Activated CD8-positive, alpha-beta memory T cell treated with anti-CD3 and anti-CD28 coated beads, Interleukin-2, amount 10 ng/mL, durations not matched to agents 7 days and 5 days (primary cell): ENCODE measurements around the gene ALPL. TPM values are rescaled to one million over a fixed set of nuclear protein-coding genes. Genes with fewer than 3 reads are reported as not detected.

Experiments used
- ATAC-seq: fragments of 150-1000 bp; cut with Tn5 transposase; one replicate; pipeline ENCODE4 v1.10.0; 2021; ENCODE audit warnings: moderate library complexity
- CTCF ChIA-PET: fragments of 350-600 bp; sonication (Branson Sonifier 250); formaldehyde crosslinking; loops from one replicate; lab custom pipeline; 2021; ENCODE audit warnings: antibody characterized with exemption; lab: Charles Lee
- DNase-seq: peaks from one replicate; pipeline ENCODE4 v3.0.0-alpha.2; 2020
- H3K27ac Mint-ChIP-seq: one replicate; pipeline ENCODE4 v1.8.0; 2021; ENCODE audit warnings: mild to moderate bottlenecking, mixed read lengths
- H3K27me3 Mint-ChIP-seq: one replicate; pipeline ENCODE4 v1.8.0; 2021; ENCODE audit warnings: mixed read lengths
- H3K36me3 Mint-ChIP-seq: one replicate; pipeline ENCODE4 v1.8.0; 2021; ENCODE audit warnings: mild to moderate bottlenecking, mixed read lengths
- H3K4me1 Mint-ChIP-seq: one replicate; pipeline ENCODE4 v1.8.0; 2021; ENCODE audit warnings: mixed read lengths
- H3K4me3 Mint-ChIP-seq: one replicate; pipeline ENCODE4 v1.8.0; 2021; ENCODE audit warnings: mild to moderate bottlenecking, moderate library complexity, mixed read lengths
- H3K9me3 Mint-ChIP-seq: one replicate; pipeline ENCODE4 v1.8.0; 2022; ENCODE audit warnings: low read depth, mixed read lengths
- total RNA-seq, 2 experiments: library from RNA; stranded (reverse); gene quantifications; one replicate each; pipeline ENCODE4 v1.2.3, GENCODE V29; 2021

The ALPL gene
- total RNA-seq, 2 experiments from 2014 or later = not detected

DNA sequence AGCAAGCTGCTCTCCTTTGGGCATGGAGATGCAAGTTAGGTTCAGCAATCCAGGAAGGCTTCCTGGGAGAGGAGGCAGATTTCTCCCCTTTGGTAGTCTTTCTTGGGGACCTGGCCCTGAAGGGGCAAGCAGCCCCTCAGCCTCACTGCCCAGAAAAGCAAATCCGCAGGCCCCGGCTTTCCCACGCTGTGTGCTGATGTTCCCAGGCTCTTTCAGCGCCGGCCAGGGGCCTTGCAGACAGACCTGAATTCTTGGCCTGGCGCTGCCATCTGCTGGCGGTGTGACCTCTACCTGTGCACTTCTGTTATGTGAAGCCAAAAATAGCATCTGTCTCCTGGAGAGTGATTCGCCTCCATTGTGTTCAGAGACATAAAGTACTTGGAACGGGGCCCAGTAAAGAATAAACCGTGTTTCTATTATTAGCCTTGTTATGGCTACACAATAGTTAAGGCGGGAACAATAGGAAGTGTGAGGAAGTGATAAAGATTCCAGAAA lies 64.8 kb downstream of the ALPL start:
- Mint-ChIP-seq H3K4me3 (no peak overlapping the region), H3K9me3 (no peaks in the 10 kb centered on the region), H3K4me1 (no peaks in the 10 kb centered on the region), H3K27ac (no peak overlapping the region), H3K27me3 (peaks cover 10% of the 10 kb centered on the region), H3K36me3 (no peaks in the 10 kb centered on the region)
- DNase-seq = peak; percentile 48
- no peak for ATAC-seq
- CTCF ChIA-PET = no interaction called here

DNA sequence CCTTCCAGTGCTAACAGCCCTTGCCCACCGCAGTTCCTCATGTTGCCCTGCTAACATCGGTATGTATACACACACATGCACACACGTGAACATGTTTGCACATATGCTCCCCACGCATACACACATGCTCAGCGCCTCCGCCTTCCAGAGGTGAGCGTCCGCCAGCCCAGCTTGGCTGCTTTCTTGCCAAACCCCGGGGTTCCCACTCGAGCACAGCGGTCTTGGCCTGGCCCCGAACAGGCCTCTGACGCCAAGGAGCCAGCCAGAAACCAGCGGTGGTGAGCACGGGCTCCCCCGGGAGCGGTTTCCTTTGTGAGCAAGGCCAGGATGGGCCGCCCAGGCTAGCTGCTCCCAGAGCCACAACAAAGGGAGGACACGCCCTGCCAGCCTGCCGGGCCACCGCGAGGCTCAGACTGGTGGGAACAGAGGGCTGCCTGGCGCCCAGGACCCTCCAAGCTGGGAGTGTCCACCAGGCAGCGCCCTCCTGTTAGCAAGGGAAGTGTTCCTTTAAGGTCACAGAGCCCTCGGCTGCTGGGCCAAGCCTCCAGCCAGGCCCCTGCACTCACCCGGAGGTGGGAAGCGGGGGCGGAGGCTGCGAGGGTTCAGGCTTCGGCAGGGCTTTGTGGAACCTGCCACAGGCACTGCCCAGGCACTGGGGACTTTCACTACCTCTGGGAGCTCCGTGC lies 65.4 kb downstream of the ALPL start:
- Mint-ChIP-seq H3K4me1 (no peaks in the 10 kb centered on the region), H3K36me3 (no peaks in the 10 kb centered on the region), H3K27ac (no peak overlapping the region), H3K4me3 (no peak overlapping the region), H3K27me3 (peaks cover 10% of the 10 kb centered on the region), H3K9me3 (no peaks in the 10 kb centered on the region)
- DNase-seq (no peak), ATAC-seq (no peak)
- CTCF ChIA-PET = no interaction called here

DNA sequence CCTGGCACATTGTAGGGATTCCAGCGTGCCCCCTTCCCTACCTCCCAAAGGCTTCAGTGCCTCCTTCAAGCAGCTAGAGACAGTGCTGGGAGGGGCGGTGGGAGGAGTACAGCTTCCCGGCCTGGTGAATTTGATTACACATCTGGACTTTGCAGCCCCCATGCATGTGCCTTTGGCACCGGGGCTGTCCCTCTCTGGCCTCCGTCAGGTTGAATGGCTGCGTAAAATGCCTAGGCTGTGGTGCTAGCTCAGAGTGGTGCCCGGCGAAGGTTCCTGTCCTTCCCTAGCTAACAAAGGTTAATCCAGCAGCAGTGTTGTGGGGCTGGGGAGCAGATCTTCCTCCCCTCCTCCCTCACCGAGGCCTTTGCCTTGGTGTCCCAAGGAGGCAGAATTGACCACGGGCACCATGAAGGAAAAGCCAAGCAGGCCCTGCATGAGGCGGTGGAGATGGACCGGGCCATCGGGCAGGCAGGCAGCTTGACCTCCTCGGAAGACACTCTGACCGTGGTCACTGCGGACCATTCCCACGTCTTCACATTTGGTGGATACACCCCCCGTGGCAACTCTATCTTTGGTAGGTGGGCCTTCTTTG lies 66.2 kb downstream of the ALPL start:
- Mint-ChIP-seq H3K4me1 (no peaks in the 10 kb centered on the region), H3K9me3 (no peaks in the 10 kb centered on the region), H3K4me3 (no peak overlapping the region), H3K27me3 (peaks cover 10% of the 10 kb centered on the region), H3K36me3 (no peaks in the 10 kb centered on the region), H3K27ac (no peak overlapping the region)
- ATAC-seq (no peak), DNase-seq (no peak)
- CTCF ChIA-PET = no interaction called here

DNA sequence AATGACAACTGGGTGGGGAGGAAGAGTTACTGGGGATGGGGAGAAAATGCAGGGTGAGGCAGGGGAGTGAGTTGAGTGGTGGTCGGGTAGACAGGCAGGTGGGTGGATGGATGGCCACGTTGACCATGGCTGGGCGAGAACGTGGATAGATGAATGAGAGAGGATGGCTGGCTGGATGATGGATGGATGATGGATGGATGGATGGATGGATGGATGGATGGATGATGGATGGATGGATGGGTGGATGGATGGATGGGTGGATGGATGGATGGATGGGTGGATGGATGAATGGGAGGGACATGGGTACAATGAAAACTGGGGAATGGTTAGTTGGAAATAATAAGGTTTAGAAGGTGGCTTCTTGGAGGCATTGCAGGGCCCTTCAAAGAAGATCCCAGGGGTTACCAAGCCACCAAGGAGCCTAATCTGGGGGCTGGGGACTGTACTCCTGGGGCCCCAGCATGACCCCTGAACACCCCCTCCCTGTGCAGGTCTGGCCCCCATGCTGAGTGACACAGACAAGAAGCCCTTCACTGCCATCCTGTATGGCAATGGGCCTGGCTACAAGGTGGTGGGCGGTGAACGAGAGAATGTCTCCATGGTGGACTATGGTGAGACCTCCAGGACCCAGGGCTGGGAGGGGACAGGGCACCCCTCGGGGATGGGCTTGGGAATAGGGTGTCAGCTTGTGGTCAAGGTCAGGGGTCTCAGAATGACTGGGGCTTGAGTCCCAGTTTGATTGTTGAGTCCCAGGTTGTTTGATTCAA lies 67.0 kb downstream of the ALPL start:
- no peaks in the 10 kb centered on the region for H3K9me3 Mint-ChIP-seq
- peaks cover 10% of the 10 kb centered on the region for H3K27me3 Mint-ChIP-seq
- no peaks in the 10 kb centered on the region for H3K36me3 Mint-ChIP-seq
- DNase-seq = no peak
- H3K4me3 Mint-ChIP-seq = no peak overlapping the region
- ATAC-seq = no peak
- no peak overlapping the region for H3K27ac Mint-ChIP-seq
- H3K4me1 Mint-ChIP-seq = no peaks in the 10 kb centered on the region
- CTCF ChIA-PET = no interaction called here

DNA sequence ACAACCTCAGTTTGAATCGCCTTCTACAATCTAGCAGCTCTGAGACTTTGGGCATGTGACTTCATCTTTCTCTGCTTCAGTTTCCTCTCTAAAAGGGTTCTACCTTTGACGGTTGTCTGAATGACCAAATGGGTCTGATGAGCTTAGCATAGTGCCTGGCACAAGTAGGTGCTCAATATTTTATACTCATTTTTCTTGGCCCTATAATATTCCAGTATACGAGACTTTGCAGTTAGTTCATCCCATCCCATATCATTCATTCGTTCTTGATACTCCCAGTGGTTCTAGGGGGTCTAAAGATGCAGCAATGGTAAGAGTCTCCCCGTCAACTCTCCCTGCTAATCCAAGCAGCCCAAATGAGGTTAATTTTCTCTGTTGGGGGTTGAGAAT lies 67.6 kb downstream of the ALPL start:
- DNase-seq (no peak), ATAC-seq (no peak)
- Mint-ChIP-seq H3K36me3 (no peaks in the 10 kb centered on the region), H3K4me1 (no peaks in the 10 kb centered on the region), H3K27me3 (peaks cover 10% of the 10 kb centered on the region), H3K4me3 (no peak overlapping the region), H3K9me3 (no peaks in the 10 kb centered on the region), H3K27ac (no peak overlapping the region)
- CTCF ChIA-PET = no interaction called here

DNA sequence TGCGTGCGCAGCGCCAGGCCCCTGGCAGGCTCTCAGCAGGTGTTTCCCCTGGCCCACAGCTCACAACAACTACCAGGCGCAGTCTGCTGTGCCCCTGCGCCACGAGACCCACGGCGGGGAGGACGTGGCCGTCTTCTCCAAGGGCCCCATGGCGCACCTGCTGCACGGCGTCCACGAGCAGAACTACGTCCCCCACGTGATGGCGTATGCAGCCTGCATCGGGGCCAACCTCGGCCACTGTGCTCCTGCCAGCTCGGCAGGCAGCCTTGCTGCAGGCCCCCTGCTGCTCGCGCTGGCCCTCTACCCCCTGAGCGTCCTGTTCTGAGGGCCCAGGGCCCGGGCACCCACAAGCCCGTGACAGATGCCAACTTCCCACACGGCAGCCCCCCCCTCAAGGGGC lies 68.1 kb downstream of the ALPL start:
- no peaks in the 10 kb centered on the region for H3K36me3 Mint-ChIP-seq
- H3K4me1 Mint-ChIP-seq = no peaks in the 10 kb centered on the region
- H3K27ac Mint-ChIP-seq = no peak overlapping the region
- no peak for DNase-seq
- peaks cover 10% of the 10 kb centered on the region for H3K27me3 Mint-ChIP-seq
- ATAC-seq = no peak
- no peaks in the 10 kb centered on the region for H3K9me3 Mint-ChIP-seq
- H3K4me3 Mint-ChIP-seq = no peak overlapping the region
- CTCF ChIA-PET = no interaction called here

DNA sequence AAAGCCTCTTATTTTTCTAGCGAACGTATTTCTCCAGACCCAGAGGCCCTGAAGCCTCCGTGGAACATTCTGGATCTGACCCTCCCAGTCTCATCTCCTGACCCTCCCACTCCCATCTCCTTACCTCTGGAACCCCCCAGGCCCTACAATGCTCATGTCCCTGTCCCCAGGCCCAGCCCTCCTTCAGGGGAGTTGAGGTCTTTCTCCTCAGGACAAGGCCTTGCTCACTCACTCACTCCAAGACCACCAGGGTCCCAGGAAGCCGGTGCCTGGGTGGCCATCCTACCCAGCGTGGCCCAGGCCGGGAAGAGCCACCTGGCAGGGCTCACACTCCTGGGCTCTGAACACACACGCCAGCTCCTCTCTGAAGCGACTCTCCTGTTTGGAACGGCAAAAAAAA lies 68.7 kb downstream of the ALPL start:
- DNase-seq (no peak), ATAC-seq (no peak)
- no peaks in the 10 kb centered on the region for H3K36me3 Mint-ChIP-seq
- CTCF ChIA-PET = no interaction called here
- H3K9me3 Mint-ChIP-seq = no peaks in the 10 kb centered on the region
- H3K27ac Mint-ChIP-seq = no peak overlapping the region
- no peaks in the 10 kb centered on the region for H3K4me1 Mint-ChIP-seq
- H3K4me3 Mint-ChIP-seq = no peak overlapping the region
- peaks cover 12% of the 10 kb centered on the region for H3K27me3 Mint-ChIP-seq

DNA sequence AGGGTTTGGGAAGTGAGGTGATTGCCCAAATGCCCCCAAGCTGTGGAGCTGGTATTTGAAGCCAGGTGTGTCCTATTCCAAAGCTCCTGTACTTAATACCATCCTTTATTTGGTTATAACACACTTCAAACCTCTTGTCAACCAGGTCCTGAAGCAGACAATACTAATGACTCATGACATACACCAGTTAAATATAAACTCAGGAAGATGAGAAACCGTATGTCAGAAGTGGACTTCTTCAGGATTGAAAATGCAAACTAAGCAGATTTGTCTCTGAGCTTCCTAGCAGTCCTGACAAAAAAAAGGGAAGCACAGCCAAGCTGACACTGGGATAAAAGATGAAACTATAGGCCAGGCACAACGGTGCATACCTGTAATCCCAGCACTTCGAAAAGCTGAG lies 70.6 kb downstream of the ALPL start:
- no peak for DNase-seq
- Mint-ChIP-seq H3K9me3 (no peaks in the 10 kb centered on the region), H3K27me3 (peaks cover 2% of the 10 kb centered on the region), H3K4me1 (no peaks in the 10 kb centered on the region), H3K27ac (no peak overlapping the region), H3K36me3 (no peaks in the 10 kb centered on the region), H3K4me3 (no peak overlapping the region)
- CTCF ChIA-PET = no interaction called here
- no peak for ATAC-seq

DNA sequence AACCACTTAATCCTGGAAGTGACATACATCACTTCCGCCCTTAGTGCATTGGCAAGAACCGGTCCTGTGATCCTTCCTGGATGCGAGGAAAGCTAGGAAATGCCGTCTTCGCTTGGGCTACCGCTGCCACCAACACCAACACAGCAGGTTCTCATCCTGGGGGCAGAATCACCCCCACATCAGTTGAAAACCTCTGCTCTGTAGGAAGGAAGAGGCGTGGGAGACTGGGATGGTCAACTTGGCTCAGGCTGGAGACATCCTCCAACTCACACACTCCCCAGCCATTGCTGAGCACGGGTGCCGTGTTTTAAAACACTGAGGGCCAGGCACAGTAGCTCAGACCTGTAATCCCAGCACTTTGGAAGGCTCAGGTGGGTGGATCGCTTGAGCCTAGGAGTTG lies 74.9 kb downstream of the ALPL start:
- H3K27ac Mint-ChIP-seq = no peak overlapping the region
- H3K36me3 Mint-ChIP-seq = no peaks in the 10 kb centered on the region
- peaks cover 8% of the 10 kb centered on the region for H3K27me3 Mint-ChIP-seq
- DNase-seq (no peak), ATAC-seq (no peak)
- H3K4me1 Mint-ChIP-seq = no peaks in the 10 kb centered on the region
- no peaks in the 10 kb centered on the region for H3K9me3 Mint-ChIP-seq
- H3K4me3 Mint-ChIP-seq = no peak overlapping the region
- CTCF ChIA-PET = no interaction called here

DNA sequence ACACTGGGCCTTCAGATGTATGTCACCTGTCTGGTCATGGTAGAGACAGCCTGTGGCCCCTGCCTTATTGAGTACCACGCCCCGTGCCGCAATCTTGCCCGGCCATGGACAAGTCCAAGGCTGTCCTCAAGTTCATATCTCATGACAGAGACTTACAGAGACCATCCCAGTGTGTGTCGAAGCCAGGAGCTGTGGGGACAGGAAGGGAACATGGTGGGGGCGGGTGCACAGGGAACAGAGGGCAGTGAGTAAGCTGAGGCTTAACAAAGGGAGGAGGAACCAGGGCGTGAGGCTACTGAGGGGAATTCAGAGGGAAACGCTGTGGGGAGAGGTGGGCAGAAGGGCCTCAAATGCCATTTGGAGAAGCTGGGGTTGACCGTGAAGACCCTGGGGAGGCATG lies 75.8 kb downstream of the ALPL start:
- no peaks in the 10 kb centered on the region for H3K9me3 Mint-ChIP-seq
- H3K4me3 Mint-ChIP-seq = no peak overlapping the region
- ATAC-seq = no peak
- no peaks in the 10 kb centered on the region for H3K36me3 Mint-ChIP-seq
- no peak for DNase-seq
- no peaks in the 10 kb centered on the region for H3K4me1 Mint-ChIP-seq
- no peak overlapping the region for H3K27ac Mint-ChIP-seq
- peaks cover 8% of the 10 kb centered on the region for H3K27me3 Mint-ChIP-seq
- CTCF ChIA-PET = no interaction called here

DNA sequence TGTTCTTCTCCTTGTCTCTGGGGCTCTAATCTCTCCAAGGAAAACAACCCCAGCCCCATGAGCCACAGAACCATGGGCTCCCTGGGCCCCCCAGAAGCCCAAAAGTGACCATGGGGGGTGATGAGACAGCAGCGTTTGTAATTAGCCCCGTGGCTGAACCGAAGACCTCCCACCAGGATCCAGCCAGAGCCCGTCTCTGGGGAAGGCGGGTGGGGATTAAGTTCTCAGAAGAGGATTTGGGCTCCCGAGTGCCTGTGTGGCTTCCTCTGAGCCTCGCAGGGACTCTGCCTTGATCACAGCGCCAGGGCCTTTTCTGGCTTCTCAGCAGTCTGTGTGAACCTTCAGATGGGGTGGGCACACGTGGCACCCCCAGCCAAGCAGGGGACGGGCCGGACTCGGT lies 77.0 kb downstream of the ALPL start:
- ATAC-seq = no peak
- H3K36me3 Mint-ChIP-seq = no peaks in the 10 kb centered on the region

DNA sequence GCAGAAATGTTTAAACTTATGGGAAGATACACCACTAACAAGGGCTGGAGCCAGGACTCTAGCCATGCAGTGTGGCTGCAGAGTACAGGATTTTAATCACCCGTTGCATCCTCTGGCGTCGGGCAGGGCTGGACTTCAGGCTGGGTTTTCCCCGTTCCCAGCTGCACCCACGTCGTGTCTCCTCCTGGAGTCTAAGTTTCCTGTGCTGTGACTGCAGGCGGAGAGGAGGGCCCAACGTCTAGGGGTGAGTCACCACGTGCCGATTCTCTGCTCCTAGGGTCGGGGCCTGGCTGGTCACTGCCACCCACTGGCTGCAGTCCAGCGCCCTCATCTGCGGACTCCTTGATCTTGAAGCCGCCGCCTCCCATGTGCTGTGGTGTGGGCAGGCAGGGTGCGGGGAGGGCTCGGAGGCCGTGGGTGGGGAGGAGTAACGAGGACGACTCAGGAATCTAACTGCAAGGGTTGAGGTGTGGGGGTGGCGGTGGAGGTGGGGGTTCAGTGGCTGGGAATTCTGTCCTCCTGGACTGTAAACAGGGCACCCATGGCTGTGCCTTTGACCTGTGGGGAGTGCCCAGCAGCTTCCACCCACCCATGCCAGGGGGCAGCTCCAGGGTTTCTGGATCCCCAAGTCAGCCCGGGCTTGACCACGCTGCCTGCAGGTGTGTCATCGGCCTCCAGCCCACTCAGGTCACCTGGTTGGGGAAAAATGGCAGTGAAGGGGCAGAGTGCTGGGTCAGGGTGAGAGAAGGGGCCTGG lies 77.8 kb downstream of the ALPL start:
- ATAC-seq (no peak), DNase-seq (no peak)
- CTCF ChIA-PET = no interaction called here
- Mint-ChIP-seq H3K27me3 (peaks cover 12% of the 10 kb centered on the region), H3K36me3 (no peaks in the 10 kb centered on the region), H3K4me1 (no peaks in the 10 kb centered on the region), H3K27ac (no peak overlapping the region), H3K4me3 (no peak overlapping the region), H3K9me3 (no peaks in the 10 kb centered on the region)

More for the DNA sequence above, 77.0 kb downstream of the ALPL start:
- CTCF ChIA-PET = no interaction called here
- Mint-ChIP-seq H3K27me3 (peaks cover 12% of the 10 kb centered on the region), H3K9me3 (no peaks in the 10 kb centered on the region), H3K4me3 (no peak overlapping the region), H3K27ac (no peak overlapping the region), H3K4me1 (no peaks in the 10 kb centered on the region)
- DNase-seq = no peak

DNA sequence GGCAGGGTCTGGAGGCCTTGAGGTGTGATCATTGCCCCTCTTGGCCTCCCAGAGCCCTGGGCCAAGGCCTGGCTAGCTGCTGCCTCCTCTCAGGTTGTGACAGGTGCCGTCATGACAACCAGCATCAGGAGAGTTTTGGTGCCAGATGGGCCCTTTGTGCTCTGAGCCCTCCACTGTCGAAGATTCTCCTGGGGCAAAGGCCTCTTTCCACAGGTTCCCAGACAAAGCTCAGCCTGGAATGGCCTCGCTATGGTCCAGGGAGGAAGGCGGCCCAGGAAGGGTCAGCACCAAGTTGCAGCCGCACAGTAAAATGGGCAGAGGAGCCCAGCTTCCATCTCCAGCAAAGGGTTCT lies 78.4 kb downstream of the ALPL start:
- no peak overlapping the region for H3K4me3 Mint-ChIP-seq
- H3K36me3 Mint-ChIP-seq = no peaks in the 10 kb centered on the region
- ATAC-seq (no peak), DNase-seq (no peak)
- peaks cover 12% of the 10 kb centered on the region for H3K27me3 Mint-ChIP-seq
- no peaks in the 10 kb centered on the region for H3K4me1 Mint-ChIP-seq
- H3K27ac Mint-ChIP-seq = no peak overlapping the region
- CTCF ChIA-PET = no interaction called here
- H3K9me3 Mint-ChIP-seq = no peaks in the 10 kb centered on the region
